Upper lobe of right lung (tissue), 1 donor: ENCODE results near the gene CREB3L1. TPM values are rescaled to one million over a fixed set of nuclear protein-coding genes. Genes with fewer than 3 reads are reported as not detected.

Source experiments
- ATAC-seq: fragments of 200-7000 bp; cut with Tn5 transposase; one replicate; pipeline ENCODE4 v1.9.1; 2020; ENCODE audit warnings: mild to moderate bottlenecking, moderate library complexity
- DNase-seq: peaks from one replicate; pipeline ENCODE4 v3.0.0-alpha.2; 2020
- H3K27ac ChIP-seq: fragments of 200-600 bp; one replicate; pipeline ENCODE4 v1.8.0; 2022
- H3K27me3 ChIP-seq: fragments of 200-600 bp; one replicate; pipeline ENCODE4 v1.8.0; 2022; ENCODE audit warnings: mild to moderate bottlenecking
- H3K36me3 ChIP-seq: fragments of 200-600 bp; one replicate; pipeline ENCODE4 v1.8.0; 2022
- H3K4me1 ChIP-seq: fragments of 200-600 bp; one replicate; pipeline ENCODE4 v1.8.0; 2022
- H3K4me3 ChIP-seq: fragments of 200-600 bp; one replicate; pipeline ENCODE4 v1.8.0; 2022; ENCODE audit warnings: mild to moderate bottlenecking
- H3K9me3 ChIP-seq: fragments of 200-600 bp; one replicate; pipeline ENCODE4 v1.8.0; 2022
- intact Hi-C: fragments of 100-400 bp; cut with DNase I; formaldehyde crosslinking; loops from one replicate; pipeline ENCODE4 v1.11.0; 2022
- total RNA-seq: library from RNA; stranded (reverse); fragmentation: NEBNext Ultra II Directional; extraction: Animal tissue kit (Norgen Biotek cat#: 25700); gene quantifications from one replicate; pipeline ENCODE4 v1.2.1, GENCODE V29; 2021
- TF ChIP-seq, protein P1 (sequence below): fragments of 200-600 bp; IDR thresholded peaks from one replicate; pipeline ENCODE4 v1.8.0; 2022; ENCODE audit warnings: antibody characterized with exemption
- donor health status: DM: no; HTN: yes; CAD: no; lungs with severe emphysema.

Gene CREB3L1
- total RNA-seq, 1 donor from 2014 or later, result 47.4 TPM

DNA sequence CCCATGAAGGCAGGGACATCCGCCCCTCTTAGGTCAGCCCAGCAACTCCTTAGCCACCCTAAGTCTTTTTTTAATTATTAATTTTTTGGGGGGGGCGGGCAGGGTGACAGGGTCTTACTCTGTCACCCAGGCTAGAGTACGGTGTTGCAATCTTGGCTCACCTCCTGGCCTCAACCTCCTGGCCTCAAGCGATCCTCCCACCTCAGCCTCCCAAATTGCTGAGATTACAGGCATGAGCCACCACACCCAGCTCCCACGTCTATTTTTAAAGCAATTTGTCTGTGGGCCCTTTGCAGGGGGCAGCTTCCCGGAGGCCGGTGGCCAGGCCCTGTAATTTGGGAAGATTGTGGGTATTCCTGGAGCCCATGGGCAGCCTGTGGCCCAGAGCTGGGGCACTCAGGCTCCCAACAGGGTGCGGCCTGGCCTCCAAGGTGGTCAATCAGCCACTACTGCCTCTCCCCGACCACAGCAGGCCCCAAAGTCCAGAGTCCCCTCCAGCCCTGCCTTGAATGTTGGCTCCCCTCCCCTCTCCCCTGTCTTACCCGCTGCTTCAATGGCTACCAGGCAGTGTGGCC lies 27.2 kb downstream of the CREB3L1 start:
- no peaks in the 10 kb centered on the region for H3K27me3 ChIP-seq
- no peak overlapping the region for H3K4me3 ChIP-seq
- H3K9me3 ChIP-seq, result no peaks in the 10 kb centered on the region
- TF ChIP-seq, protein P1, sequence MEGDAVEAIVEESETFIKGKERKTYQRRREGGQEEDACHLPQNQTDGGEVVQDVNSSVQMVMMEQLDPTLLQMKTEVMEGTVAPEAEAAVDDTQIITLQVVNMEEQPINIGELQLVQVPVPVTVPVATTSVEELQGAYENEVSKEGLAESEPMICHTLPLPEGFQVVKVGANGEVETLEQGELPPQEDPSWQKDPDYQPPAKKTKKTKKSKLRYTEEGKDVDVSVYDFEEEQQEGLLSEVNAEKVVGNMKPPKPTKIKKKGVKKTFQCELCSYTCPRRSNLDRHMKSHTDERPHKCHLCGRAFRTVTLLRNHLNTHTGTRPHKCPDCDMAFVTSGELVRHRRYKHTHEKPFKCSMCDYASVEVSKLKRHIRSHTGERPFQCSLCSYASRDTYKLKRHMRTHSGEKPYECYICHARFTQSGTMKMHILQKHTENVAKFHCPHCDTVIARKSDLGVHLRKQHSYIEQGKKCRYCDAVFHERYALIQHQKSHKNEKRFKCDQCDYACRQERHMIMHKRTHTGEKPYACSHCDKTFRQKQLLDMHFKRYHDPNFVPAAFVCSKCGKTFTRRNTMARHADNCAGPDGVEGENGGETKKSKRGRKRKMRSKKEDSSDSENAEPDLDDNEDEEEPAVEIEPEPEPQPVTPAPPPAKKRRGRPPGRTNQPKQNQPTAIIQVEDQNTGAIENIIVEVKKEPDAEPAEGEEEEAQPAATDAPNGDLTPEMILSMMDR, result no peak
- no peak overlapping the region for H3K27ac ChIP-seq
- no peaks in the 10 kb centered on the region for H3K36me3 ChIP-seq
- DNase-seq (no peak), ATAC-seq (no peak)
- no peaks in the 10 kb centered on the region for H3K4me1 ChIP-seq
- intact Hi-C loops, result no loop called here

DNA sequence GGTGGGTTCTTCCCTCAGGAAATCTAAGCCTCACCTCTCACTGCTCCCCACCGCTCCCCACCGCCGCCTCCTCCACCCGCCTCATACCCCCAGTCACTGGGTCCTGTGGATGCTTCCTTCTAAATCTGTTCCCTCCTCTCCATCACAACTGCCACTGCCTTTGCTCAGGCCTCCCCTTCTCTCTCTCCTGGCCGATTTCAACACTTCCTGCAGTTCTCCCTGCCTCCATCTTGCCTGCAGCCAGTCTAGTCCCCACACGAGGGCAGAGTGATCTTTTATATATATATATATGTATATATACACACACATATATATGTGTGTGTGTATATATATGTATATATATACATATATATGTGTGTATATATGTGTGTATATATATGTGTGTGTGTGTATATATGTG lies 27.8 kb downstream of the CREB3L1 start:
- intact Hi-C loops, result no loop called here
- no peaks in the 10 kb centered on the region for H3K9me3 ChIP-seq
- H3K4me1 ChIP-seq, result no peaks in the 10 kb centered on the region
- H3K36me3 ChIP-seq, result no peaks in the 10 kb centered on the region
- no peak overlapping the region for H3K27ac ChIP-seq
- TF ChIP-seq, protein P1, result peak; percentile 6
- no peak overlapping the region for H3K4me3 ChIP-seq
- DNase-seq (no peak), ATAC-seq (peak; percentile 44)
- H3K27me3 ChIP-seq, result no peaks in the 10 kb centered on the region

DNA sequence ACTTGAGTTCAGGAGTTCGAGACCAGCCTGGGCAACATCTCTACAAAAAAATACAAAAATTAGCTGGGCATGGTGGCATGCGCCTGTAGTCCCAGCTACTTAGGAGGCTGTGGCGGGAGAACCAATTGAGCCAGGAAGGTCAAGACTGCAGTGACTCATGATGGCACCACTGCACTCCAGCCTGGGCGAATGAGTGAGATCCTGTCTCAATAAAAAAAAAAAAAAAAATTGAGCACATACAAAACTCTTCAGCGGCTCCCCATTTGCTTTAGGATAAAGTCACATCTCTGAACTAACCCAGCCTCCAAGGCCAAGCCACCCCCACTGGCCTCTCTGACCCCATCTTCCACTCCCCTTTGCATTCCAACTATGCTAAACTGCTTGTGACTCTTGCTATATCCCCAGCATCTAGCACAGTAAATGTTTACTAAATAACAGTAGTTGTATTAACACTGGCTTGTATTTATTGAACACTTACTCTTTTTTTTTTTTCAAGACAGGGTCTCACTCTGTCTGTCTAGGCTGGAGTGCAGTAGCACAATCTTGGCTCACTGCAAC lies 28.9 kb downstream of the CREB3L1 start:
- DNase-seq (no peak), ATAC-seq (no peak)
- no peaks in the 10 kb centered on the region for H3K36me3 ChIP-seq
- H3K4me1 ChIP-seq, result no peaks in the 10 kb centered on the region
- H3K27ac ChIP-seq, result no peak overlapping the region
- intact Hi-C loops, result no loop called here
- H3K27me3 ChIP-seq, result no peaks in the 10 kb centered on the region
- TF ChIP-seq, protein P1, result no peak
- H3K9me3 ChIP-seq, result no peaks in the 10 kb centered on the region
- no peak overlapping the region for H3K4me3 ChIP-seq

DNA sequence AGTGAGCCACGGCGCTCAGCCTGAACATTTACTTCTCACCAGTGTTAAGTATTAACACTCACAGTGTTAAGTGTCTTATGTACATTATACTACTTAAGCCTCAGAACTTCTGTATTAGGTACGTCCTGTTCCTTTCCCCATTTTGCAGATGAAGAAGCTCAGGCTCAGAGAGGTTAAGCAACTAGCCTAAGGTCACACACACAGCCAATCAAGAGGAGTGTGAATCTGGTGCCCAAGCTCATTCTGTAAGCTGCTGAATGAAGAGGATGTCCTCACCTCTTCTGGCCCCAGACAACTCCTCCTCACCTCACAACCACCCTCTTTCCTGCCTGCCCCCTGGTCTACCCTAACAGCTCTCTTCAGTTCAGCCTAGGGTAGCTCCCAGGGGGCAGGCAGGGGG lies 29.9 kb downstream of the CREB3L1 start:
- TF ChIP-seq, protein P1, result no peak
- ATAC-seq, result peak; percentile 57
- Histone ChIP-seq H3K9me3 (no peaks in the 10 kb centered on the region), H3K27me3 (no peaks in the 10 kb centered on the region), H3K4me1 (no peaks in the 10 kb centered on the region), H3K27ac (no peak overlapping the region), H3K36me3 (no peaks in the 10 kb centered on the region), H3K4me3 (no peak overlapping the region)
- intact Hi-C loops, result no loop called here
- no peak for DNase-seq

DNA sequence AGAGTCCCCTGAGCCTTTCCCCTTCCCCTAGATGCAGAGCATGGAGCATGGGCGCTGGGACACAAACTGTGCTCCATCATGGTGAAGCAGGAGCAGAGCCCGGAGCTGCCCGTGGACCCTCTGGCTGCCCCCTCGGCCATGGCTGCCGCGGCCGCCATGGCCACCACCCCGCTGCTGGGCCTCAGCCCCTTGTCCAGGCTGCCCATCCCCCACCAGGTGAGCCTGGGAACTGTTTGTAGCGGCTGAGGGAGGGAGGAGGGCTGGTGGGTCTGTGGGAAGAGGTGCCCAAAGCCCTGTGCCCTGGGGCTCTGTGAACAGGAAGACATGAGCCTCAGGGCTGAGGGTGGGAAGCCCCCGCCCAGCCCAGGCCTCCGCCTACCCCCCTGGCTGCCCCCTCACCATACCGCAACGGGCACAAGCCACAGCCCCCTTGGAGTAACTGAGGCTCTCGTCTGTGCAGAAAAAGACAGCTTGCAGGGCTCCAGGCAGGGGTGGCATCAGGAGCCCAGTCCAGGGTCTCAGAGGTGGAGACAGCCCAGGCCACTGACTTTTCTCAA lies 30.4 kb downstream of the CREB3L1 start:
- Histone ChIP-seq H3K9me3 (no peaks in the 10 kb centered on the region), H3K27me3 (no peaks in the 10 kb centered on the region), H3K4me1 (no peaks in the 10 kb centered on the region), H3K4me3 (no peak overlapping the region), H3K36me3 (no peaks in the 10 kb centered on the region), H3K27ac (no peak overlapping the region)
- intact Hi-C loops, result loop anchor here (2.0 kb wide), 1 partner anchor 67 kb away; no protein-coding TSS in a partner anchor
- no peak for ATAC-seq
- no peak for DNase-seq
- TF ChIP-seq, protein P1, result no peak
